Hepatocyte (in vitro differentiated cells): ENCODE data around the gene MDFI. TPM values are rescaled to one million over a fixed set of nuclear protein-coding genes. Genes with fewer than 3 reads are reported as not detected.

Experiments
- DNase-seq: peaks from one replicate; pipeline ENCODE4 v3.0.0-alpha.2; 2016; ENCODE audit warnings: low spot score
- H2AFZ ChIP-seq: fragments of 200-600 bp; sonication (generic); 2 replicates; pipeline ENCODE4 v1.6.0; 2016; ENCODE audit warnings: antibody characterized with exemption, mild to moderate bottlenecking
- H3K27ac ChIP-seq: fragments of 200-600 bp; sonication (generic); 2 replicates; pipeline ENCODE4 v1.5.1; 2016; ENCODE audit warnings: mild to moderate bottlenecking
- H3K27me3 ChIP-seq: fragments of 200-600 bp; sonication (generic); 2 replicates; pipeline ENCODE4 v1.6.1; 2016
- H3K36me3 ChIP-seq: fragments of 200-600 bp; sonication (generic); replicated peaks from 2 replicates; pipeline ENCODE4 v1.5.1; 2016; ENCODE audit warnings: low read depth; ENCODE audit not compliant: insufficient read depth
- H3K4me1 ChIP-seq: fragments of 200-600 bp; sonication (generic); 2 replicates; pipeline ENCODE4 v1.5.1; 2016; ENCODE audit warnings: mild to moderate bottlenecking, moderate library complexity; ENCODE audit not compliant: insufficient read depth
- H3K4me2 ChIP-seq: fragments of 200-600 bp; sonication (generic); 2 replicates; pipeline ENCODE4 v1.6.0; 2016
- H3K4me3 ChIP-seq: fragments of 200-600 bp; sonication (generic); 2 replicates; pipeline ENCODE4 v1.5.1; 2016; ENCODE audit warnings: mild to moderate bottlenecking
- H3K79me2 ChIP-seq: fragments of 200-600 bp; sonication (generic); 2 replicates; pipeline ENCODE4 v1.6.0; 2017; ENCODE audit warnings: mild to moderate bottlenecking
- H3K9me2 ChIP-seq: fragments of 200-600 bp; sonication (generic); replicated peaks from 2 replicates; pipeline ENCODE4 v1.6.0; 2017; ENCODE audit warnings: mild to moderate bottlenecking; ENCODE audit not compliant: insufficient read depth
- H3K9me3 ChIP-seq: fragments of 200-600 bp; sonication (generic); 2 replicates; pipeline ENCODE4 v1.5.1; 2016; ENCODE audit warnings: low read depth, mild to moderate bottlenecking
- H4K20me1 ChIP-seq: fragments of 200-600 bp; sonication (generic); 2 replicates; pipeline ENCODE4 v1.6.0; 2016; ENCODE audit warnings: mild to moderate bottlenecking; ENCODE audit not compliant: insufficient read depth, poor library complexity, severe bottlenecking
- EZH2 ChIP-seq: fragments of 200-600 bp; sonication (generic); IDR thresholded peaks from 2 replicates; pipeline ENCODE4 v1.6.1; 2016; ENCODE audit warnings: antibody characterized with exemption, mild to moderate bottlenecking, borderline replicate concordance
- EZH2phosphoT487 ChIP-seq: fragments of 200-600 bp; sonication (generic); IDR thresholded peaks from one replicate; pipeline ENCODE4 v1.6.1; 2018; ENCODE audit warnings: antibody characterized with exemption, mild to moderate bottlenecking, low read depth, moderate library complexity; ENCODE audit not compliant: unreplicated experiment, severe bottlenecking
- WGBS: methylation state at CpG from one replicate; pipeline ENCODE4 v1.1.6; 2016; ENCODE audit warnings: low lambda C conversion rate; ENCODE audit errors: missing lambda C conversion rate; 5-methylcytosine and 5-hydroxymethylcytosine counted together
- polyA plus RNA-seq: library from polyadenylated mRNA; unstranded; fragments of >200 nt; fragmentation: Nextera tagmentation; extraction: Ambion mirVana; gene quantifications from 2 replicates; pipeline ENCODE4 v1.2.1, GENCODE V29; 2016
- total RNA-seq: library from RNA; depleted of rRNA; stranded (reverse); fragments of >200 nt; gene quantifications from 2 replicates; pipeline ENCODE4 v1.2.3, GENCODE V29; 2014
- TF ChIP-seq, protein P1 (sequence below): fragments of 200-600 bp; sonication (generic); IDR thresholded peaks from 2 replicates; pipeline ENCODE4 v1.5.1; 2016; ENCODE audit warnings: antibody characterized with exemption, mild to moderate bottlenecking; ENCODE audit not compliant: poor library complexity

MDFI gene
- total and polyA plus RNA-seq, 2 experiments from 2014 or later: 45.2 to 106 TPM

GRCh38 chr6:41683523-41684310 is 45.4 kb downstream of the MDFI start:
- no peaks in the 10 kb centered on the region for H3K9me3 ChIP-seq
- no peak overlapping the region for H3K27ac ChIP-seq
- no peaks in the 10 kb centered on the region for H3K27me3 ChIP-seq
- H3K4me3 ChIP-seq: no peak overlapping the region
- no peaks in the 10 kb centered on the region for H4K20me1 ChIP-seq
- H2AFZ ChIP-seq: peak overlapping the region; percentile 19
- H3K4me1 ChIP-seq: peaks cover 6% of the 10 kb centered on the region
- peak; percentile 89 for DNase-seq
- H3K79me2 ChIP-seq: no peaks in the 10 kb centered on the region
- 18% methylated on average over 34 of the region's 38 CpGs for WGBS
- H3K9me2 ChIP-seq: no peaks in the 10 kb centered on the region
- peak overlapping the region; percentile 72 for H3K4me2 ChIP-seq
- TF ChIP-seq, protein P1, sequence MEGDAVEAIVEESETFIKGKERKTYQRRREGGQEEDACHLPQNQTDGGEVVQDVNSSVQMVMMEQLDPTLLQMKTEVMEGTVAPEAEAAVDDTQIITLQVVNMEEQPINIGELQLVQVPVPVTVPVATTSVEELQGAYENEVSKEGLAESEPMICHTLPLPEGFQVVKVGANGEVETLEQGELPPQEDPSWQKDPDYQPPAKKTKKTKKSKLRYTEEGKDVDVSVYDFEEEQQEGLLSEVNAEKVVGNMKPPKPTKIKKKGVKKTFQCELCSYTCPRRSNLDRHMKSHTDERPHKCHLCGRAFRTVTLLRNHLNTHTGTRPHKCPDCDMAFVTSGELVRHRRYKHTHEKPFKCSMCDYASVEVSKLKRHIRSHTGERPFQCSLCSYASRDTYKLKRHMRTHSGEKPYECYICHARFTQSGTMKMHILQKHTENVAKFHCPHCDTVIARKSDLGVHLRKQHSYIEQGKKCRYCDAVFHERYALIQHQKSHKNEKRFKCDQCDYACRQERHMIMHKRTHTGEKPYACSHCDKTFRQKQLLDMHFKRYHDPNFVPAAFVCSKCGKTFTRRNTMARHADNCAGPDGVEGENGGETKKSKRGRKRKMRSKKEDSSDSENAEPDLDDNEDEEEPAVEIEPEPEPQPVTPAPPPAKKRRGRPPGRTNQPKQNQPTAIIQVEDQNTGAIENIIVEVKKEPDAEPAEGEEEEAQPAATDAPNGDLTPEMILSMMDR: peak; percentile 96
- no peak for TF ChIP-seq EZH2phosphoT487
- no peaks in the 10 kb centered on the region for H3K36me3 ChIP-seq

GRCh38 chr6:41684311-41685180 is 46.3 kb downstream of the MDFI start:
- H3K27ac ChIP-seq: no peak overlapping the region
- 91% methylated on average over 21 of the region's 25 CpGs for WGBS
- TF ChIP-seq EZH2phosphoT487 (no peak), EZH2 (no peak)
- TF ChIP-seq, protein P1: no peak
- H3K79me2 ChIP-seq: no peaks in the 10 kb centered on the region
- H2AFZ ChIP-seq: no peak overlapping the region
- no peak overlapping the region for H3K4me2 ChIP-seq
- H3K9me3 ChIP-seq: no peaks in the 10 kb centered on the region
- H3K4me3 ChIP-seq: no peak overlapping the region
- H3K36me3 ChIP-seq: no peaks in the 10 kb centered on the region
- no peaks in the 10 kb centered on the region for H4K20me1 ChIP-seq
- peaks cover 6% of the 10 kb centered on the region for H3K4me1 ChIP-seq
- H3K27me3 ChIP-seq: no peaks in the 10 kb centered on the region
- H3K9me2 ChIP-seq: no peaks in the 10 kb centered on the region
- no peak for DNase-seq

GRCh38 chr6:41685641-41686380 is 47.5 kb downstream of the MDFI start:
- no peaks in the 10 kb centered on the region for H3K9me2 ChIP-seq
- H4K20me1 ChIP-seq: no peaks in the 10 kb centered on the region
- no peak overlapping the region for H2AFZ ChIP-seq
- TF ChIP-seq EZH2phosphoT487 (no peak), EZH2 (no peak)
- TF ChIP-seq, protein P1: no peak
- WGBS: 92% methylated on average over 7 of the region's 7 CpGs
- H3K9me3 ChIP-seq: no peaks in the 10 kb centered on the region
- no peak for DNase-seq
- peaks cover 6% of the 10 kb centered on the region for H3K4me1 ChIP-seq
- H3K4me3 ChIP-seq: no peak overlapping the region
- H3K79me2 ChIP-seq: no peaks in the 10 kb centered on the region
- H3K36me3 ChIP-seq: no peaks in the 10 kb centered on the region
- H3K27me3 ChIP-seq: no peaks in the 10 kb centered on the region
- H3K27ac ChIP-seq: no peak overlapping the region
- H3K4me2 ChIP-seq: no peak overlapping the region
